Gastroesophageal sphincter (tissue), 3 donors: Measurements from ENCODE around the gene CCL24.

ENCODE experiments used
- EP300 ChIP-seq: sonication (generic); formaldehyde crosslinking; IDR thresholded peaks from one replicate; pipeline ENCODE4 v1.6.1; 2017; ENCODE audit warnings: antibody characterized with exemption, mild to moderate bottlenecking
- POLR2A ChIP-seq, 2 donors: fragments of 450-650 bp; IDR thresholded peaks; one replicate each; pipeline ENCODE4 v1.6.1; 2017; ENCODE audit warnings: antibody characterized with exemption in 2 of 2, mild to moderate bottlenecking in 2 of 2, moderate library complexity in 1 of 2
- TF ChIP-seq, protein P1 (sequence below), 4 experiments: fragments of 200-600 bp in 2 of 4; fragments of 450-650 bp in 2 of 4; sonication (generic) in 1 of 4; IDR thresholded peaks; one replicate each; pipeline ENCODE4 v1.5.1; 2017 to 2019; ENCODE audit warnings: antibody characterized with exemption in 4 of 4, mild to moderate bottlenecking in 2 of 4, moderate library complexity in 2 of 4

DNA sequence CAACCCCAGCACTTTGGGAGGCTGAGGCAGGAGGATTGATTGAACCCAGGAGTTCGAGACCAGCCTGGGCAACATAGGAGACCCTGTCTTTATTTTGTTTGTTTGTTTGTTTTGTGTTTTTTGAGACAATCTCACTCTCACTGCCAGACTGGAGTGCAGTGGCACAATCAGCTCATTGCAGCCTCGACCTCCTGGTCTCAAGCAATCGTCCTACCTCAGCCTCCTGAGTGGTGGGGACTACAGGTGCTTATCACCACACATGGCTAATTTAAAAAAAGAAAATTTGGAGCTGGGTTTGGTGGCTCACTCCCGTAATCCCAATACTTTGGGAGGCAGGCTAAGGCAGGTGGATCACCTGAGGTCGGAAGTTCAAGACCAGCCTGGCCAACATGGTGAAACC lies 30.6 kb upstream of the CCL24 start:
- TF ChIP-seq, protein P1, sequence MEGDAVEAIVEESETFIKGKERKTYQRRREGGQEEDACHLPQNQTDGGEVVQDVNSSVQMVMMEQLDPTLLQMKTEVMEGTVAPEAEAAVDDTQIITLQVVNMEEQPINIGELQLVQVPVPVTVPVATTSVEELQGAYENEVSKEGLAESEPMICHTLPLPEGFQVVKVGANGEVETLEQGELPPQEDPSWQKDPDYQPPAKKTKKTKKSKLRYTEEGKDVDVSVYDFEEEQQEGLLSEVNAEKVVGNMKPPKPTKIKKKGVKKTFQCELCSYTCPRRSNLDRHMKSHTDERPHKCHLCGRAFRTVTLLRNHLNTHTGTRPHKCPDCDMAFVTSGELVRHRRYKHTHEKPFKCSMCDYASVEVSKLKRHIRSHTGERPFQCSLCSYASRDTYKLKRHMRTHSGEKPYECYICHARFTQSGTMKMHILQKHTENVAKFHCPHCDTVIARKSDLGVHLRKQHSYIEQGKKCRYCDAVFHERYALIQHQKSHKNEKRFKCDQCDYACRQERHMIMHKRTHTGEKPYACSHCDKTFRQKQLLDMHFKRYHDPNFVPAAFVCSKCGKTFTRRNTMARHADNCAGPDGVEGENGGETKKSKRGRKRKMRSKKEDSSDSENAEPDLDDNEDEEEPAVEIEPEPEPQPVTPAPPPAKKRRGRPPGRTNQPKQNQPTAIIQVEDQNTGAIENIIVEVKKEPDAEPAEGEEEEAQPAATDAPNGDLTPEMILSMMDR (IDR thresholded peaks at IDR 0.05): no peak
- TF ChIP-seq POLR2A (IDR thresholded peaks at IDR 0.05): no peak
- TF ChIP-seq EP300: no peak
